Mammary epithelial cell (primary cell): Measurements from ENCODE around the gene ELF3.

ENCODE experiments used
- EZH2 ChIP-seq: IDR thresholded peaks from 2 replicates; pipeline ENCODE4 v1.6.1; 2012; ENCODE audit warnings: low read length, inconsistent platforms, borderline replicate concordance
- TF ChIP-seq, protein P1 (sequence below), 2 donors: IDR thresholded peaks in 1 of 2; conservative IDR thresholded peaks in 1 of 2; 2 replicates each; pipeline ENCODE4 v1.5.1; 2011 to 2012; ENCODE audit warnings: inconsistent platforms in 2 of 2, low read length in 2 of 2, mild to moderate bottlenecking in 2 of 2, control low read depth in 1 of 2, low read depth in 1 of 2; ENCODE audit not compliant: insufficient read depth in 1 of 2; ENCODE audit errors: extremely low read depth in 1 of 2

DNA sequence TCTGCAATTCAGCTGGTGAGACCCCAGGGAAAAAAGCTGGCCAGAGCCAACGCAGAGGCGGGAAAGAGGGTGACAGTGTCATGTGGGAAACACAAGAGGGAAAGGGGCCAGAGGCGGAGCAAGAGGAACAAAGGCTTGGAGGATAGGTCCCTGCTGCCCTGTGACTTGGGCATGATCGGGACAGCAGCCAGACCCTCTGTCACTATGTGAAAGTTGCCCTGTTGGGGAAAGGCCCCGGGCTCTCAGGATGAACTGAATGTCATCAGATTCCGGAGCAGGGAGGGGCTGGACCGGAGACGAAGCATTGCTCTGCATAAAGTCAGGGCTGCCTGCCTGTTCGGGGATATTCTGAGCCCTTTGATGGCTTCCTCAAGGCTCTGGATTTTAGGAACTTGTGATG is 5.7 kb upstream of the ELF3 start:
- TF ChIP-seq, protein P1, sequence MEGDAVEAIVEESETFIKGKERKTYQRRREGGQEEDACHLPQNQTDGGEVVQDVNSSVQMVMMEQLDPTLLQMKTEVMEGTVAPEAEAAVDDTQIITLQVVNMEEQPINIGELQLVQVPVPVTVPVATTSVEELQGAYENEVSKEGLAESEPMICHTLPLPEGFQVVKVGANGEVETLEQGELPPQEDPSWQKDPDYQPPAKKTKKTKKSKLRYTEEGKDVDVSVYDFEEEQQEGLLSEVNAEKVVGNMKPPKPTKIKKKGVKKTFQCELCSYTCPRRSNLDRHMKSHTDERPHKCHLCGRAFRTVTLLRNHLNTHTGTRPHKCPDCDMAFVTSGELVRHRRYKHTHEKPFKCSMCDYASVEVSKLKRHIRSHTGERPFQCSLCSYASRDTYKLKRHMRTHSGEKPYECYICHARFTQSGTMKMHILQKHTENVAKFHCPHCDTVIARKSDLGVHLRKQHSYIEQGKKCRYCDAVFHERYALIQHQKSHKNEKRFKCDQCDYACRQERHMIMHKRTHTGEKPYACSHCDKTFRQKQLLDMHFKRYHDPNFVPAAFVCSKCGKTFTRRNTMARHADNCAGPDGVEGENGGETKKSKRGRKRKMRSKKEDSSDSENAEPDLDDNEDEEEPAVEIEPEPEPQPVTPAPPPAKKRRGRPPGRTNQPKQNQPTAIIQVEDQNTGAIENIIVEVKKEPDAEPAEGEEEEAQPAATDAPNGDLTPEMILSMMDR (conservative IDR thresholded peaks at IDR 0.05 in 1 of 2, IDR thresholded peaks at IDR 0.05 in 1 of 2; ENCODE audit: extremely low read depth in 1 of 2, insufficient read depth in 1 of 2, low read depth in 1 of 2, low read length in 2 of 2) = no peak
- TF ChIP-seq EZH2 = no peak
